T-cell (primary cell): ENCODE results near the gene STK32A. TPM values are rescaled to one million over a fixed set of nuclear protein-coding genes. Genes with fewer than 3 reads are reported as not detected.

Experiments used
- ATAC-seq, 4 experiments: fragments of 200-7000 bp in 3 of 4; fragments of 150-1000 bp in 1 of 4; cut with Tn5 transposase; replicated peaks in 1 of 4; 1 replicate in 3 of 4; 2 replicates in 1 of 4; pipeline ENCODE4 v1.10.0; 2021; ENCODE audit warnings: moderate library complexity in 3 of 4, mild to moderate bottlenecking in 2 of 4, moderate number of reproducible peaks in 1 of 4
- CTCF ChIA-PET, 2 donors: fragments of 300-600 bp; sonication (Branson Sonifier 250); formaldehyde crosslinking; loops; one replicate each; lab custom pipeline; 2022; ENCODE audit warnings: antibody characterized with exemption in 2 of 2; lab: Charles Lee
- POLR2A ChIA-PET, 2 donors: fragments of 300-600 bp; sonication (Branson Sonifier 250); formaldehyde crosslinking; loops; one replicate each; lab custom pipeline; 2022; ENCODE audit warnings: antibody characterized with exemption in 2 of 2; lab: Charles Lee
- DNase-seq, 35 experiments: peaks; one replicate each; pipeline versions ENCODE4 v3.0.0 to v3.0.0-alpha.2; 2013 to 2023
- H3K27ac ChIP-seq: one replicate; pipeline ENCODE4 v1.5.1; 2013; ENCODE audit warnings: low read length
- H3K27me3 ChIP-seq, 2 experiments: replicated peaks in 1 of 2; 1 replicate in 1 of 2; 2 replicates in 1 of 2; pipeline versions ENCODE4 v1.6.1 to v1.7.0; 2013; ENCODE audit warnings: low read length in 1 of 2, mixed read lengths in 1 of 2; ENCODE audit not compliant: control insufficient read depth in 2 of 2, insufficient read depth in 2 of 2; ENCODE audit errors: extremely low read depth in 1 of 2
- H3K36me3 ChIP-seq, 2 donors: 1 replicate in 1 of 2; 2 replicates in 1 of 2; pipeline versions ENCODE4 v1.6.1 to v1.7.0; 2013; ENCODE audit warnings: low read length in 1 of 2; ENCODE audit not compliant: control insufficient read depth in 2 of 2, insufficient read depth in 1 of 2; ENCODE audit errors: extremely low read depth in 1 of 2
- H3K4me1 ChIP-seq, 2 experiments: 1 replicate in 1 of 2; 2 replicates in 1 of 2; pipeline versions ENCODE4 v1.6.1 to v1.7.0; 2013; ENCODE audit warnings: low read length in 2 of 2, mixed read lengths in 1 of 2; ENCODE audit not compliant: insufficient read depth in 2 of 2, control insufficient read depth in 1 of 2; ENCODE audit errors: extremely low read depth in 1 of 2
- H3K4me3 ChIP-seq, 2 donors: 1 replicate in 1 of 2; 2 replicates in 1 of 2; pipeline versions ENCODE4 v1.5.1 to v1.7.0; 2013; ENCODE audit warnings: mild to moderate bottlenecking in 2 of 2, low read length in 1 of 2, moderate library complexity in 1 of 2; ENCODE audit not compliant: control insufficient read depth in 1 of 2; ENCODE audit errors: extremely low read depth in 1 of 2
- H3K9me3 ChIP-seq: 2 replicates; pipeline ENCODE4 v1.7.0; 2013
- H3K27ac Mint-ChIP-seq, 2 donors: one replicate each; pipeline ENCODE4 v1.8.0; 2020 to 2021; ENCODE audit warnings: mild to moderate bottlenecking in 2 of 2, mixed read lengths in 2 of 2
- H3K27me3 Mint-ChIP-seq, 2 donors: one replicate each; pipeline ENCODE4 v1.8.0; 2021 to 2022; ENCODE audit warnings: mixed read lengths in 2 of 2
- H3K36me3 Mint-ChIP-seq: one replicate; pipeline ENCODE4 v1.8.0; 2021; ENCODE audit warnings: mixed read lengths
- H3K4me1 Mint-ChIP-seq, 3 donors: one replicate each; pipeline ENCODE4 v1.8.0; 2020 to 2022; ENCODE audit warnings: mixed read lengths in 3 of 3, mild to moderate bottlenecking in 1 of 3
- H3K4me3 Mint-ChIP-seq, 3 donors: one replicate each; pipeline ENCODE4 v1.8.0; 2020 to 2022; ENCODE audit warnings: mild to moderate bottlenecking in 3 of 3, mixed read lengths in 3 of 3, moderate library complexity in 3 of 3
- H3K9me3 Mint-ChIP-seq, 3 donors: one replicate each; pipeline ENCODE4 v1.8.0; 2020 to 2022; ENCODE audit warnings: mixed read lengths in 3 of 3
- WGBS: methylation state at CpG from one replicate; pipeline ENCODE4 v1.1.5; 2013; ENCODE audit warnings: missing lambda C conversion rate; ENCODE audit not compliant: insufficient coverage; 5-methylcytosine and 5-hydroxymethylcytosine counted together
- total RNA-seq, 35 experiments: library from RNA in 6 of 35; stranded (reverse) in 6 of 35; fragments of 120-200 nt in 1 of 35; gene quantifications; one replicate each; pipeline versions ENCODE4 v1.2.1 to v1.2.4 and lab custom pipeline; 2013 to 2026

The STK32A gene
- total RNA-seq, 5 donors from 2014 or later (not counting 1 experiment from before 2014, with no cell fraction given), result not detected

DNA sequence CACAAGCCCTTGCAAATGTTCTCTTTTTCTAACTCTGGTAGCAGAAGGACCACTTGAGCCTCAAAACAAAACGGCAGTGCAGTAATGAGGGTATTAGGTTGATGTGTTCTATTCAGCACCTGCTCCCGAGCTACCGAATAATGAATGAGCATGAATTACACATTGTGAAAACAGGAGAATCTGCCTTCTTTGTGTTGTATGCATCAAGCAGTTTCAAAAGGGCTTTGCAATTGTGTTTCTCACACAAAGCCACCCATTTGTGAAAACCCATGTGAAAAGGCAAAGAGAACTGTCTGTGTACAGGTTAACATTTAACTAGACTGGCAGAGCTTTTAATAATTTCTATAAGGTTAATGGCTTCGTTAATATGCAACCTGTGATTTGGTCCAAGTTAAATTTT is 97.8 kb downstream of the STK32A start:
- no peak overlapping the region for H3K27ac ChIP-seq
- H3K4me3 ChIP-seq, result no peak overlapping the region
- H3K27me3 Mint-ChIP-seq, result peaks cover 0 to 3% of the 10 kb centered on the region in 2 donors
- ChIA-PET CTCF (no interaction called here), POLR2A (no interaction called here)
- no peaks in the 10 kb centered on the region for H3K36me3 ChIP-seq
- ATAC-seq, result no peak
- H3K4me1 Mint-ChIP-seq, result no peaks in the 10 kb centered on the region
- H3K4me1 ChIP-seq, result no peaks in the 10 kb centered on the region
- H3K4me3 Mint-ChIP-seq, result no peak overlapping the region
- H3K9me3 ChIP-seq, result no peaks in the 10 kb centered on the region
- no peak for DNase-seq
- H3K27me3 ChIP-seq, result no peaks in the 10 kb centered on the region
- H3K27ac Mint-ChIP-seq, result no peak overlapping the region
- peaks cover 0 to 3% (median 2%) of the 10 kb centered on the region in 3 donors for H3K9me3 Mint-ChIP-seq
- H3K36me3 Mint-ChIP-seq, result no peaks in the 10 kb centered on the region
- WGBS, result 61% methylated on average over 2 of the region's 4 CpGs

DNA sequence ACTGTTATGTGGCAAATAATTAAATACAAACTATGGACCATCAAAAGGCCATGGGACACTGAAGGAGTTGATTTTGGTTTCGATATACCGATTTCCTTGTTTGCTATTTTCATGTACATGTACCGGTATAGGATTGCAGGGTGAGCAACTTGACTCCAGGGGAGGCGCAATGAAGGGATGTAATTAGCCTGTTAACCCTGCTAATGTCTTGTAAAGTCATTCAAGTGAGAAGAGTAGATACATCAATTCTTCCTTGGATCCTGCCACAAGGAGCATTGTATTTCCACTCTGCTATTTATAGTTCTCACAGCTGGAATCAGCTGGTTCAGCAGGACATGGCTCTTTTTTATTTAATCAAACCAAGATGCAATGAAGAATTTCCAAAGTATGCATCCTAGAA is 102.0 kb downstream of the STK32A start:
- DNase-seq, result no peak
- CTCF ChIA-PET, result no interaction called here
- Mint-ChIP-seq H3K4me1 (no peaks in the 10 kb centered on the region), H3K4me3 (no peak overlapping the region), H3K36me3 (no peaks in the 10 kb centered on the region), H3K27me3 (no peaks in the 10 kb centered on the region), H3K27ac (no peak overlapping the region), H3K9me3 (peaks cover 6 to 14% (median 13%) of the 10 kb centered on the region in 3 donors)
- no peaks in the 10 kb centered on the region for H3K9me3 ChIP-seq
- H3K27me3 ChIP-seq, result no peaks in the 10 kb centered on the region
- no peaks in the 10 kb centered on the region for H3K36me3 ChIP-seq
- H3K4me3 ChIP-seq, result no peak overlapping the region
- H3K27ac ChIP-seq, result no peak overlapping the region
- POLR2A ChIA-PET, result no interaction called here
- ATAC-seq, result no peak
- H3K4me1 ChIP-seq, result no peaks in the 10 kb centered on the region
- 80% methylated on average over 4 of the region's 4 CpGs for WGBS

DNA sequence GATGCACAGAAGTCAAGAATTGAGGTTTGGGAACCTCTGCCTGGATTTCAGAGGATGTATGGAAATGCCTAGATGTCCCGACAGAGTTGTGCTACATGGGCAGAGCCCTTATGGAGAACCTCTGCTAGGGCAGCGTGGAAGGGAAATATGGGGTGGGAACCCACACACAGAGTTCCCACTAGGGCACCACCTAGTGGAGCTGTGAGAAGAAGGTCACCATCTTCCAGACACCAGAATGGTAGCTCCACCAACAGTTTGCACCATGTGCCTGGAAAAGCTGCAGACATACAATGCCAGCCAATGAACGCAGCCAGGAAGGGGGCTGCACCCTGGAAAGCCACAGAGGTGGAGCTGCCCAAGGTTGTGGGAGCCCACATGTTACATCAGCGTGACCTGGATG is 104.5 kb downstream of the STK32A start:
- no peaks in the 10 kb centered on the region for H3K9me3 ChIP-seq
- no peaks in the 10 kb centered on the region for H3K36me3 ChIP-seq
- DNase-seq (no peak), ATAC-seq (no peak)
- H3K36me3 Mint-ChIP-seq, result no peaks in the 10 kb centered on the region
- no peaks in the 10 kb centered on the region for H3K27me3 ChIP-seq
- no peaks in the 10 kb centered on the region for H3K4me1 ChIP-seq
- no peak overlapping the region for H3K4me3 Mint-ChIP-seq
- CTCF ChIA-PET, result no interaction called here
- H3K9me3 Mint-ChIP-seq, result peaks cover 6 to 14% (median 13%) of the 10 kb centered on the region in 3 donors
- no peak overlapping the region for H3K27ac Mint-ChIP-seq
- H3K27ac ChIP-seq, result no peak overlapping the region
- no peak overlapping the region for H3K4me3 ChIP-seq
- WGBS, result 78% methylated on average over 3 of the region's 4 CpGs
- H3K27me3 Mint-ChIP-seq, result no peaks in the 10 kb centered on the region
- POLR2A ChIA-PET, result no interaction called here
- H3K4me1 Mint-ChIP-seq, result no peaks in the 10 kb centered on the region

DNA sequence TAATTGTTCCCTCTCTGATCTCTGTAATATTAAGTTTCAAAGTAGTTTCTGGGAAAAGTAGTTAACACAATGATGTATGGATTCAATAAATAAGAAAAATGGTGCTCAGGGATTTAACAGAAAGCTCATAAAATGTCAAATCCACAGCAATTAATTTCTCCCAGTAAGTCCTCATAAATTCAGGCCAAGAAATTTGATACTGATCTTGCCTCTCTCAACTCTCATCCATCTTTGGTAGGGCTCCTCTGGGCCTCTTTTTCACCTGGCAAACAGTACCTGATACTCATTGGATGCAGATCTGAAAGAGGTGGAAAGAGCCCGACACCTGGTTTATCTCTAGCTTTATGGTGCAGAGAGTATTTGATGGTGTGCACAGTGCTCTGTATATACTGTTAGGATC is 106.1 kb downstream of the STK32A start:
- ChIA-PET CTCF (no interaction called here), POLR2A (no interaction called here)
- WGBS, result no CpG with 5 or more reads among the region's 1 CpG
- H3K9me3 ChIP-seq, result no peaks in the 10 kb centered on the region
- H3K4me3 Mint-ChIP-seq, result no peak overlapping the region
- H3K36me3 ChIP-seq, result no peaks in the 10 kb centered on the region
- no peak overlapping the region for H3K27ac Mint-ChIP-seq
- H3K27ac ChIP-seq, result no peak overlapping the region
- H3K4me1 ChIP-seq, result no peaks in the 10 kb centered on the region
- no peak overlapping the region for H3K4me3 ChIP-seq
- DNase-seq (no peak), ATAC-seq (no peak)
- no peaks in the 10 kb centered on the region for H3K27me3 Mint-ChIP-seq
- H3K27me3 ChIP-seq, result no peaks in the 10 kb centered on the region
- no peaks in the 10 kb centered on the region for H3K36me3 Mint-ChIP-seq
- H3K9me3 Mint-ChIP-seq, result peaks cover 6 to 14% (median 13%) of the 10 kb centered on the region in 3 donors
- H3K4me1 Mint-ChIP-seq, result no peaks in the 10 kb centered on the region

DNA sequence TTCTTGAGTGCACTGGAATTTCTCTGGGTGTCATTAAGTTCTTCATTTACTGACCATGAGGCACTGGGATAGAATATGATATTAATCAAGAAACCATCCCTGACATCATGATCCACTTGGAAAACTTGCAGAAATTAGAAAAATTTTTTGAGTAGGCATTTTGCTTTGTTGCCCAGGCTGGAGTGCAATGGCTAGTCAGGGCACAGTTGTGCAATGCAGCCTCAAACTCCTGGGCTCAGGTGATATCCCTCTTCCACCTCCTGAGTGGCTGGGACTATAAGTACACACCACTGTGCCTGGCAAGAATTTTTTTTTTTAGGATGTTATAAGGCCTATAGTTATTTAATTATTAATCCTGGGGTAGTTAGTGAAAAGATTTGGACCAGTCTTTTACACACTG is 106.5 kb downstream of the STK32A start:
- ChIA-PET CTCF (no interaction called here), POLR2A (no interaction called here)
- Mint-ChIP-seq H3K27ac (no peak overlapping the region), H3K27me3 (no peaks in the 10 kb centered on the region), H3K9me3 (peaks cover 6 to 14% (median 13%) of the 10 kb centered on the region in 3 donors), H3K36me3 (no peaks in the 10 kb centered on the region), H3K4me1 (no peaks in the 10 kb centered on the region), H3K4me3 (no peak overlapping the region)
- no peaks in the 10 kb centered on the region for H3K27me3 ChIP-seq
- no peaks in the 10 kb centered on the region for H3K36me3 ChIP-seq
- no peaks in the 10 kb centered on the region for H3K9me3 ChIP-seq
- DNase-seq (no peak), ATAC-seq (no peak)
- H3K4me1 ChIP-seq, result no peaks in the 10 kb centered on the region
- no peak overlapping the region for H3K4me3 ChIP-seq
- H3K27ac ChIP-seq, result no peak overlapping the region

DNA sequence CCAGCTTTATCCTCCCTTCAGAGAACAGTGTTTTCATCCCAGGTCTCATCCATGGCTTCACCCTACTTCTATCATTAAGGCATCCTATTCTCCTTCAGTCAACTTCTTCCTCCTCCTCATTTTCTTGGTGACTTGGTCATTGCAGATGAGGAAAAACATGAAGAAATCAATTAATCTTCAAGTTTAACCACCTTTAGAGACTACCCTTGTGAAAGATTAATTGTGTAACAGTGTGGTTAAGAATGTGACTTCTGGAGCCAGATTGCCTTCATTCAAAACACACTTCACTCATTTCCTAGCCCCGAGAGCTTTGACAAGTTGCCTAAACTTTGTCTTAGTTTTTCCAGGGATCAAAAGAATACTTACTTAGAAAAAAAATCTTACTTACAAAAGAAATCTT is 110.0 kb downstream of the STK32A start:
- H3K9me3 Mint-ChIP-seq, result no peaks in the 10 kb centered on the region

DNA sequence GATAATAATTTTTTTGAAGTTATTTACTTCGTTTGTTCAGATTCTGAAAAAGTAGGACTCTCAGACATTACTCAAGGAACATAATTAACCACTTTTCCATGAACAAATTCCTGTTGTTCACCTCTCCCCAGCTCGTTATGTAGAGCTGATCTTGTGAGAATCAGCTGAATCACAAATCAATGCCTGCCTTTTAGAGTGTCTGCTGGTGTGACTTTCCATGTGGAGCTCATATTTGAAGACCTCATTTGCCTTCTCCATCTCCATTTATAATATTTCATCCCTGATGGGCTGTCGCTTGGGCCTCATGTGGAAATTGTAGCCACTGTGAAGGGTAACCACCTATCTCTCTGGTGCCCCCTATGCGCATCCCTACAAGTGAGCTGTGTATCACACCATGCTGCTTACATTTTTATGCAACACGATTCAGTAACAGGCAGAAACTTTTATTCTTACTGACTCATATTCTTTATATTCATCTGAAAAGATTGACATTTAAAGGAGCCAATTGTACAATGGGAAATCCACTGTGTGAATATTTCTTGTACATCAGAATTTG is 111.3 kb downstream of the STK32A start:
- no peaks in the 10 kb centered on the region for H3K27me3 Mint-ChIP-seq
- ATAC-seq (no peak), DNase-seq (no peak)
- Histone ChIP-seq H3K9me3 (no peaks in the 10 kb centered on the region), H3K4me1 (no peaks in the 10 kb centered on the region), H3K27me3 (peaks cover 0 to 4% of the 10 kb centered on the region in 2 experiments), H3K4me3 (no peak overlapping the region), H3K27ac (no peak overlapping the region), H3K36me3 (no peaks in the 10 kb centered on the region)
- no peak overlapping the region for H3K27ac Mint-ChIP-seq
- no peaks in the 10 kb centered on the region for H3K36me3 Mint-ChIP-seq
- WGBS, result no CpG with 5 or more reads among the region's 5 CpGs
- no peaks in the 10 kb centered on the region for H3K4me1 Mint-ChIP-seq
- no peak overlapping the region for H3K4me3 Mint-ChIP-seq
- ChIA-PET POLR2A (no interaction called here), CTCF (no interaction called here)
- H3K9me3 Mint-ChIP-seq, result no peaks in the 10 kb centered on the region

More for the DNA sequence above, 110.0 kb downstream of the STK32A start:
- DNase-seq (no peak), ATAC-seq (no peak)
- WGBS, result no CpG with 5 or more reads among the region's 1 CpG
- POLR2A ChIA-PET, result no interaction called here
- H3K27me3 Mint-ChIP-seq, result no peaks in the 10 kb centered on the region
- Histone ChIP-seq H3K36me3 (no peaks in the 10 kb centered on the region), H3K27me3 (peaks cover 0 to 3% of the 10 kb centered on the region in 2 experiments), H3K4me1 (no peaks in the 10 kb centered on the region), H3K4me3 (no peak overlapping the region), H3K9me3 (no peaks in the 10 kb centered on the region), H3K27ac (no peak overlapping the region)
- H3K27ac Mint-ChIP-seq, result no peak overlapping the region
- CTCF ChIA-PET, result no interaction called here
- H3K4me3 Mint-ChIP-seq, result no peak overlapping the region
- H3K36me3 Mint-ChIP-seq, result no peaks in the 10 kb centered on the region
- H3K4me1 Mint-ChIP-seq, result no peaks in the 10 kb centered on the region
